Right renal cortex interstitium (tissue), 3 donors: Measurements from ENCODE around the gene PGA5. TPM values are rescaled to one million over a fixed set of nuclear protein-coding genes. Genes with fewer than 3 reads are reported as not detected.

Experiments used
- DNase-seq, 3 donors: peaks; one replicate each; pipeline ENCODE4 v3.0.0-alpha.2; 2013; ENCODE audit warnings: low read depth in 3 of 3, low spot score in 2 of 3
- polyA plus RNA-seq, 3 donors: library from polyadenylated mRNA; unstranded; fragments of 120-200 nt; gene quantifications; one replicate each; pipeline ENCODE4 v1.2.1, GENCODE V29; 2013; ENCODE audit not compliant: insufficient read length in 3 of 3

The PGA5 gene
- polyA plus RNA-seq, 3 donors: 0.17 TPM; not detected in 2

- no peak for DNase-seq
Measured at GRCh38 chr11:61264795-61265194, 23.8 kb downstream of the PGA5 start.

GRCh38 chr11:61265357-61265756 lies 24.4 kb downstream of the PGA5 start:
- DNase-seq: no peak

GRCh38 chr11:61266602-61267001 lies 25.6 kb downstream of the PGA5 start:
- no peak for DNase-seq

GRCh38 chr11:61267437-61267841 lies 26.5 kb downstream of the PGA5 start:
- DNase-seq: no peak

GRCh38 chr11:61268588-61269250 lies 27.7 kb downstream of the PGA5 start:
- no peak for DNase-seq

- DNase-seq: no peak
Measured at GRCh38 chr11:61270354-61271076, 29.5 kb downstream of the PGA5 start.

- DNase-seq: no peak
Measured at GRCh38 chr11:61272731-61273130, 31.8 kb downstream of the PGA5 start.

- DNase-seq: no peak
Measured at GRCh38 chr11:61273178-61274078, 32.5 kb downstream of the PGA5 start.

- no peak for DNase-seq
Measured at GRCh38 chr11:61274084-61274483, 33.1 kb downstream of the PGA5 start.

GRCh38 chr11:61275191-61275590 lies 34.2 kb downstream of the PGA5 start:
- DNase-seq: no peak

GRCh38 chr11:61277186-61278000 lies 36.4 kb downstream of the PGA5 start:
- DNase-seq: no peak

GRCh38 chr11:61278001-61278470 lies 37.1 kb downstream of the PGA5 start:
- no peak for DNase-seq

GRCh38 chr11:61279934-61280659 lies 39.1 kb downstream of the PGA5 start:
- no peak for DNase-seq

- no peak for DNase-seq
Measured at GRCh38 chr11:61280883-61281580, 40.1 kb downstream of the PGA5 start.

- DNase-seq: no peak
Measured at GRCh38 chr11:61281581-61282250, 40.7 kb downstream of the PGA5 start.

GRCh38 chr11:61283613-61284012 lies 42.6 kb downstream of the PGA5 start:
- DNase-seq: no peak

GRCh38 chr11:61287338-61287977 lies 46.5 kb downstream of the PGA5 start:
- DNase-seq: no peak
